ENCODE measurements around the gene HECTD4.

The HECTD4 gene

DNA sequence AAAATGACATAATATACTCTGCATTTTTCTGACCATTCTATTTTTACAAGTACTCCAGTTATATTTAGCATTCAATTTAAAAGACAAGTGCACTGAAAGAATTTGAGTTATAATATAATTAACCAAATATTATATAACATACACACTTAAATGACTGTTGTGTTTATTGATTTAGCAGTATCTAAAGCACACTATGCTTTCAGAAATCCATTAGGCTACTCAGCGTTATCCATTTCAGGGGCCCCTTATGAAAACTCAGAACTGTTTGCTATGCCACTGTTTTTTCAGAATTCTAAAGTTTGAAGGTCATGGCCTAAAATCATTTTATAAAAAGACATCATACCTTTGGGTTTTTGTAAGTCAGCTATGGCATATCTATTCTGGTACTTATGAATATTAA lies 57.1 kb downstream of the HECTD4 start:
- Histone ChIP-seq H3K27ac (no peak overlapping the region), H3K4me3 (IDR thresholded peaks at IDR 0.05; ENCODE audit: insufficient read depth, low read depth, low read length) (no peak overlapping the region), H3K36me3 (ENCODE audit: insufficient read depth) (no peaks in the 10 kb centered on the region), H3K4me1 (ENCODE audit: low read depth, poor library complexity, severe bottlenecking) (peaks cover 10% of the 10 kb centered on the region), H3K4me2 (no peak overlapping the region), H2AFZ (ENCODE audit: low read depth) (no peak overlapping the region), H3K9ac (no peak overlapping the region), H4K20me1 (ENCODE audit: insufficient read depth) (no peaks in the 10 kb centered on the region), H3K27me3 (ENCODE audit: insufficient read depth, low read depth) (no peaks in the 10 kb centered on the region), H3K79me2 (ENCODE audit: insufficient read depth, low read depth) (peaks cover 35% of the 10 kb centered on the region; the same call in 1 of the 2 replicates)
- TF ChIP-seq, protein P1, sequence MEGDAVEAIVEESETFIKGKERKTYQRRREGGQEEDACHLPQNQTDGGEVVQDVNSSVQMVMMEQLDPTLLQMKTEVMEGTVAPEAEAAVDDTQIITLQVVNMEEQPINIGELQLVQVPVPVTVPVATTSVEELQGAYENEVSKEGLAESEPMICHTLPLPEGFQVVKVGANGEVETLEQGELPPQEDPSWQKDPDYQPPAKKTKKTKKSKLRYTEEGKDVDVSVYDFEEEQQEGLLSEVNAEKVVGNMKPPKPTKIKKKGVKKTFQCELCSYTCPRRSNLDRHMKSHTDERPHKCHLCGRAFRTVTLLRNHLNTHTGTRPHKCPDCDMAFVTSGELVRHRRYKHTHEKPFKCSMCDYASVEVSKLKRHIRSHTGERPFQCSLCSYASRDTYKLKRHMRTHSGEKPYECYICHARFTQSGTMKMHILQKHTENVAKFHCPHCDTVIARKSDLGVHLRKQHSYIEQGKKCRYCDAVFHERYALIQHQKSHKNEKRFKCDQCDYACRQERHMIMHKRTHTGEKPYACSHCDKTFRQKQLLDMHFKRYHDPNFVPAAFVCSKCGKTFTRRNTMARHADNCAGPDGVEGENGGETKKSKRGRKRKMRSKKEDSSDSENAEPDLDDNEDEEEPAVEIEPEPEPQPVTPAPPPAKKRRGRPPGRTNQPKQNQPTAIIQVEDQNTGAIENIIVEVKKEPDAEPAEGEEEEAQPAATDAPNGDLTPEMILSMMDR (conservative IDR thresholded peaks at IDR 0.05; ENCODE audit: low read depth, low read length), result no peak

- Histone ChIP-seq H3K9ac (no peak overlapping the region), H3K36me3 (ENCODE audit: insufficient read depth) (no peaks in the 10 kb centered on the region), H3K79me2 (ENCODE audit: insufficient read depth, low read depth) (peaks cover 42% of the 10 kb centered on the region; the same call in 1 of the 2 replicates), H3K4me2 (no peak overlapping the region), H2AFZ (ENCODE audit: low read depth) (no peak overlapping the region), H3K27me3 (ENCODE audit: insufficient read depth, low read depth) (no peaks in the 10 kb centered on the region), H3K4me3 (IDR thresholded peaks at IDR 0.05; ENCODE audit: insufficient read depth, low read depth, low read length) (no peak overlapping the region), H4K20me1 (ENCODE audit: insufficient read depth) (0 out of 2 replicates have a peak, but pooled peaks cover 4% of the 10 kb centered on the region), H3K27ac (no peak overlapping the region), H3K4me1 (ENCODE audit: low read depth, poor library complexity, severe bottlenecking) (peaks cover 32% of the 10 kb centered on the region)
- TF ChIP-seq, protein P1 (conservative IDR thresholded peaks at IDR 0.05; ENCODE audit: low read depth, low read length), result no peak
These were observed 59.2 kb downstream of the HECTD4 start for GRCh38 chr12:112322882-112323547.

DNA sequence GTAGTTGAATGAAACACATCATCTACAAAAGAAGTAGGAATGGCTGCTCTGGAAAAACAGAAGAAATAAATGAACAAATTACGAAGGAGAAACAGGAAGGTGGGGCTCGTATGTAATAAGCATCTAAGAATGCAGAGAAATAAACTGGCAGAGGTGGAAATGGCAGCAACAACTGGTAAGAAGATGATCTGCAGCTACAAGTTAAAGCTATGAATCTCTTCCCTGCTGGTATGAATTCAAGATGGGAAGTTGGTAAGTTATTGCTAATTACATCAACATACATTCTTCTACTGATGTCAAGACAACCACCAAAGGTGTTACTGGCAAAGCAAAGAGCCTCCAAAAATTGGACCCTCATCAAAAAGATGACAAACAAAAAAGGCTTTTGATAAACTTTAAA lies 59.8 kb downstream of the HECTD4 start:
- Histone ChIP-seq H3K9ac (no peak overlapping the region), H3K36me3 (ENCODE audit: insufficient read depth) (no peaks in the 10 kb centered on the region), H2AFZ (ENCODE audit: low read depth) (no peak overlapping the region), H3K27me3 (ENCODE audit: insufficient read depth, low read depth) (no peaks in the 10 kb centered on the region), H3K79me2 (ENCODE audit: insufficient read depth, low read depth) (peaks cover 40% of the 10 kb centered on the region; the same call in 1 of the 2 replicates), H4K20me1 (ENCODE audit: insufficient read depth) (0 out of 2 replicates have a peak, but pooled peaks cover 4% of the 10 kb centered on the region), H3K4me1 (ENCODE audit: low read depth, poor library complexity, severe bottlenecking) (peaks cover 37% of the 10 kb centered on the region), H3K27ac (no peak overlapping the region), H3K4me2 (no peak overlapping the region), H3K4me3 (IDR thresholded peaks at IDR 0.05; ENCODE audit: insufficient read depth, low read depth, low read length) (no peak overlapping the region)
- TF ChIP-seq, protein P1 (conservative IDR thresholded peaks at IDR 0.05; ENCODE audit: low read depth, low read length), result no peak

DNA sequence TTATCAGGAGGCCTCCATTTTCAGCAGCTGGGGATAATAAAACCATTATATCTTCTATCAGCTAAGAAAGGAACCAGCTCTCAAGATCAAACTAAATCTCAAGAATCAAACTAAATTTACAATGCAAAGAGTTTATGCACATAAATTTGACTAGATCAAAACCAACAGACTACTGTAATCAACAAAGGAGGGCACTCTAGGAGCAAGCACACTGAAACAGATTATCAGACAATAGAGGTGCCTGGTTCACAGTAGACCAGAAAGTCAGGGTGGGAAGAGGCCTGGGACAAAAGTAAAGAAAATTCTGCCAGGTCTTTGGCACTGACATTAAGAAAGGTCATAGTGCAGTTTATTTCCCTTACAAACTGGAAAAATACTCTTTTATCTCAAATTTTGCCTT lies 61.0 kb downstream of the HECTD4 start:
- Histone ChIP-seq H3K36me3 (ENCODE audit: insufficient read depth) (no peaks in the 10 kb centered on the region), H3K4me2 (no peak overlapping the region), H2AFZ (ENCODE audit: low read depth) (no peak overlapping the region), H3K79me2 (ENCODE audit: insufficient read depth, low read depth) (peaks cover 36% of the 10 kb centered on the region; the same call in 1 of the 2 replicates), H3K4me1 (ENCODE audit: low read depth, poor library complexity, severe bottlenecking) (peaks cover 49% of the 10 kb centered on the region), H3K4me3 (IDR thresholded peaks at IDR 0.05; ENCODE audit: insufficient read depth, low read depth, low read length) (no peak overlapping the region), H4K20me1 (ENCODE audit: insufficient read depth) (0 out of 2 replicates have a peak, but pooled peaks cover 4% of the 10 kb centered on the region), H3K27ac (no peak overlapping the region), H3K27me3 (ENCODE audit: insufficient read depth, low read depth) (no peaks in the 10 kb centered on the region), H3K9ac (no peak overlapping the region)
- TF ChIP-seq, protein P1 (conservative IDR thresholded peaks at IDR 0.05; ENCODE audit: low read depth, low read length), result no peak

Data from KMS-11 (cell line).